Activated CD4-positive, alpha-beta T cell treated with anti-CD3 and anti-CD28 coated beads for 1 hour (primary cell): Measurements from ENCODE around the gene P2RY1.
"Not testable (repeated sequence)": the region's sequence is repeated elsewhere in the genome, so short reads cannot be mapped to it uniquely, and the experiment has no call there.

Experiments
- DNase-seq: peaks from one replicate; pipeline ENCODE4 v3.0.0-alpha.2; 2020

P2RY1 gene

GRCh38 chr3:152841131-152841530, 6.2 kb downstream of the P2RY1 start:
- DNase-seq, result no peak

- DNase-seq, result no peak
These were observed 7.5 kb downstream of the P2RY1 start for GRCh38 chr3:152842413-152842812.

- DNase-seq, result no peak
These were observed 9.0 kb downstream of the P2RY1 start for GRCh38 chr3:152843955-152844354.

- DNase-seq, result not testable (repeated sequence)
These were observed 11.8 kb downstream of the P2RY1 start for GRCh38 chr3:152846572-152847202.

- DNase-seq, result not testable (repeated sequence)
These were observed 12.7 kb downstream of the P2RY1 start for GRCh38 chr3:152847599-152847998.

GRCh38 chr3:152849996-152850578, 15.2 kb downstream of the P2RY1 start:
- no peak for DNase-seq

GRCh38 chr3:152853196-152853595, 18.3 kb downstream of the P2RY1 start:
- DNase-seq, result no peak

- DNase-seq, result no peak
These were observed 22.2 kb downstream of the P2RY1 start for GRCh38 chr3:152857082-152857481.

GRCh38 chr3:152858170-152858800, 23.4 kb downstream of the P2RY1 start:
- no peak for DNase-seq

- no peak for DNase-seq
These were observed 25.8 kb downstream of the P2RY1 start for GRCh38 chr3:152860736-152861135.

- no peak for DNase-seq
These were observed 30.8 kb downstream of the P2RY1 start for GRCh38 chr3:152865668-152866245.

- no peak for DNase-seq
These were observed 35.1 kb downstream of the P2RY1 start for GRCh38 chr3:152870027-152870426.

GRCh38 chr3:152873314-152873713, 38.4 kb downstream of the P2RY1 start:
- DNase-seq, result not testable (repeated sequence)

- no peak for DNase-seq
These were observed 40.2 kb downstream of the P2RY1 start for GRCh38 chr3:152874896-152875749.

- no peak for DNase-seq
These were observed 44.3 kb downstream of the P2RY1 start for GRCh38 chr3:152879130-152879789.

- no peak for DNase-seq
These were observed 44.9 kb downstream of the P2RY1 start for GRCh38 chr3:152879790-152880174.

GRCh38 chr3:152885076-152885475, 50.1 kb downstream of the P2RY1 start:
- no peak for DNase-seq
